PC-9 (cell line): Measurements from ENCODE around the gene PRICKLE4. TPM values are rescaled to one million over a fixed set of nuclear protein-coding genes. Genes with fewer than 3 reads are reported as not detected.

Source experiments
- BruUV-seq: library from RNA; stranded (reverse); fragments of 400-500 nt; replicated peaks from 2 replicates; lab custom pipeline; 2021; lab: Mats Ljungman, UMichigan
- CTCF ChIA-PET: fragments of 300-600 bp; sonication (Branson Sonifier 250); formaldehyde crosslinking; loops from one replicate; lab custom pipeline; 2022; ENCODE audit warnings: antibody characterized with exemption; lab: Charles Lee
- POLR2A ChIA-PET: fragments of 300-600 bp; sonication (Branson Sonifier 250); formaldehyde crosslinking; loops from one replicate; lab custom pipeline; 2022; ENCODE audit warnings: antibody characterized with exemption; ENCODE audit not compliant: unreplicated experiment; lab: Charles Lee
- DNase-seq, 2 experiments: peaks; one replicate each; pipeline versions ENCODE4 v3.0.0 to v3.0.0-alpha.2; 2015 to 2022; ENCODE audit warnings: mixed read lengths in 1 of 2
- H2AFZ ChIP-seq: fragments of 200-600 bp; sonication (generic); 2 replicates; pipeline ENCODE4 v1.8.1; 2017; ENCODE audit warnings: antibody characterized with exemption
- H3F3A ChIP-seq: fragments of 200-600 bp; sonication (generic); 2 replicates; pipeline ENCODE4 v1.8.1; 2017; ENCODE audit warnings: antibody characterized with exemption, mild to moderate bottlenecking, low read depth; ENCODE audit not compliant: insufficient read depth
- H3K27ac ChIP-seq: fragments of 200-600 bp; sonication (generic); 2 replicates; pipeline ENCODE4 v1.6.1; 2016; ENCODE audit warnings: mixed run types
- H3K27me3 ChIP-seq: fragments of 200-600 bp; sonication (generic); 2 replicates; pipeline ENCODE4 v1.6.1; 2016; ENCODE audit warnings: low read depth, mixed run types; ENCODE audit not compliant: insufficient read depth
- H3K36me3 ChIP-seq: fragments of 200-600 bp; sonication (generic); 2 replicates; pipeline ENCODE4 v1.6.1; 2016; ENCODE audit warnings: low read depth, mixed run types
- H3K4me1 ChIP-seq: fragments of 200-600 bp; sonication (generic); replicated peaks from 2 replicates; pipeline ENCODE4 v1.6.1; 2016; ENCODE audit warnings: mixed run types; ENCODE audit not compliant: insufficient read depth
- H3K4me2 ChIP-seq: fragments of 200-600 bp; sonication (generic); 2 replicates; pipeline ENCODE4 v1.6.1; 2017; ENCODE audit warnings: mixed run types
- H3K4me3 ChIP-seq: fragments of 200-600 bp; sonication (generic); 2 replicates; pipeline ENCODE4 v1.6.1; 2016; ENCODE audit warnings: mixed run types
- H3K79me2 ChIP-seq: fragments of 200-600 bp; sonication (generic); 2 replicates; pipeline ENCODE4 v1.6.1; 2017; ENCODE audit warnings: low read depth, mixed run types
- H3K9me2 ChIP-seq: fragments of 200-600 bp; sonication (generic); 2 replicates; pipeline ENCODE4 v1.8.1; 2017; ENCODE audit warnings: mild to moderate bottlenecking; ENCODE audit not compliant: insufficient read depth
- H3K9me3 ChIP-seq: fragments of 200-600 bp; sonication (generic); 2 replicates; pipeline ENCODE4 v1.8.1; 2016; ENCODE audit warnings: low read depth; ENCODE audit not compliant: insufficient read depth
- H4K20me1 ChIP-seq: fragments of 200-600 bp; sonication (generic); 2 replicates; pipeline ENCODE4 v1.8.1; 2017; ENCODE audit not compliant: insufficient read depth
- EZH2 ChIP-seq: fragments of 200-600 bp; sonication (generic); IDR thresholded peaks from 2 replicates; pipeline ENCODE4 v1.8.0; 2017; ENCODE audit warnings: antibody characterized with exemption, low read depth
- intact Hi-C: fragments of 100-400 bp; cut with micrococcal nuclease; formaldehyde crosslinking; loops from one replicate; pipeline ENCODE4 v1.10.0; 2022; ENCODE audit not compliant: unreplicated experiment
- total RNA-seq: library from RNA; stranded (reverse); gene quantifications from 2 replicates; pipeline ENCODE4 v1.2.3, GENCODE V29; 2021
- TF ChIP-seq, protein P1 (sequence below): fragments of 200-600 bp; sonication (generic); conservative IDR thresholded peaks from 2 replicates; pipeline ENCODE4 v1.6.1; 2017; ENCODE audit warnings: mixed run types, antibody characterized with exemption, mild to moderate bottlenecking, moderate library complexity

The PRICKLE4 gene
- total RNA-seq, 1 experiment from 2014 or later: 9.2 TPM

DNA sequence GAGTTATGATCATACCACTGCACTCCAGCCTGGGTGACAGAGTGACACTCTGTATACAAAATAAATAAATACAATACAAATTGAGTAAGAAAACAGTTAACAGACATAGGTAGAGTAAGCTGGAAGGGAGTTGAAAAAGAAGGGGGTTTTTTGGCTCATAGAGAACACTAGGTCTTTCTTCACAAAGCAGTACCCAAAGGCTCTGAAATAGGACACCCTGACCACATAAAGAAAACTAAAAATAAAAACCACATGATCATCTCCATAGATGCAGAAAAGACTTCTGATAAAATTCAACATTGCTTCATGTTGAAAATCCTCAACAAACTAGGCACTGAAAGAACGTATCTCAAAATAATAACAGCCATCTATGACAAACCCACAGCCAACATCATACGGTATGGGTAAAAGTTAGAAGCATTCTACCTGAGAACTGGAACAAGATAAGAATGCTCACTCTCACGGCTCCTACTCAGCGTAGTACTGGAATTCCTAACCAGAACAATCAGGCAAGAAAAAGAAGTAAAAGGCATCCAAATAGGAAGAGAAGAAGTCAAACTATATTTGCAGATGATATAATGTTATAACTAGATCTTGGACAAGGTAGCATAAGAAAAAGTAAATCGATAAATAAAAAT is 55.6 kb downstream of the PRICKLE4 start:
- no peaks in the 10 kb centered on the region for H3K4me1 ChIP-seq
- no peaks in the 10 kb centered on the region for H3K27me3 ChIP-seq
- no peak for DNase-seq
- no peak overlapping the region for H3K27ac ChIP-seq
- no peak overlapping the region for H2AFZ ChIP-seq
- POLR2A ChIA-PET: interaction anchor here (0.7 kb wide), 1 partner anchor 127 kb away, joined by 4 read pairs; no protein-coding TSS in a partner anchor
- BruUV-seq: no TSS peak
- H3F3A ChIP-seq: no peaks in the 10 kb centered on the region
- H3K36me3 ChIP-seq: no peaks in the 10 kb centered on the region
- H3K4me2 ChIP-seq: no peak overlapping the region
- H3K9me2 ChIP-seq: no peaks in the 10 kb centered on the region
- CTCF ChIA-PET: no interaction called here
- intact Hi-C loops: no loop called here
- TF ChIP-seq EZH2: no peak
- TF ChIP-seq, protein P1, sequence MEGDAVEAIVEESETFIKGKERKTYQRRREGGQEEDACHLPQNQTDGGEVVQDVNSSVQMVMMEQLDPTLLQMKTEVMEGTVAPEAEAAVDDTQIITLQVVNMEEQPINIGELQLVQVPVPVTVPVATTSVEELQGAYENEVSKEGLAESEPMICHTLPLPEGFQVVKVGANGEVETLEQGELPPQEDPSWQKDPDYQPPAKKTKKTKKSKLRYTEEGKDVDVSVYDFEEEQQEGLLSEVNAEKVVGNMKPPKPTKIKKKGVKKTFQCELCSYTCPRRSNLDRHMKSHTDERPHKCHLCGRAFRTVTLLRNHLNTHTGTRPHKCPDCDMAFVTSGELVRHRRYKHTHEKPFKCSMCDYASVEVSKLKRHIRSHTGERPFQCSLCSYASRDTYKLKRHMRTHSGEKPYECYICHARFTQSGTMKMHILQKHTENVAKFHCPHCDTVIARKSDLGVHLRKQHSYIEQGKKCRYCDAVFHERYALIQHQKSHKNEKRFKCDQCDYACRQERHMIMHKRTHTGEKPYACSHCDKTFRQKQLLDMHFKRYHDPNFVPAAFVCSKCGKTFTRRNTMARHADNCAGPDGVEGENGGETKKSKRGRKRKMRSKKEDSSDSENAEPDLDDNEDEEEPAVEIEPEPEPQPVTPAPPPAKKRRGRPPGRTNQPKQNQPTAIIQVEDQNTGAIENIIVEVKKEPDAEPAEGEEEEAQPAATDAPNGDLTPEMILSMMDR: no peak
- H3K9me3 ChIP-seq: no peaks in the 10 kb centered on the region
- no peaks in the 10 kb centered on the region for H3K79me2 ChIP-seq
- H4K20me1 ChIP-seq: no peaks in the 10 kb centered on the region; the same call in 1 of the 2 replicates
- no peak overlapping the region for H3K4me3 ChIP-seq

DNA sequence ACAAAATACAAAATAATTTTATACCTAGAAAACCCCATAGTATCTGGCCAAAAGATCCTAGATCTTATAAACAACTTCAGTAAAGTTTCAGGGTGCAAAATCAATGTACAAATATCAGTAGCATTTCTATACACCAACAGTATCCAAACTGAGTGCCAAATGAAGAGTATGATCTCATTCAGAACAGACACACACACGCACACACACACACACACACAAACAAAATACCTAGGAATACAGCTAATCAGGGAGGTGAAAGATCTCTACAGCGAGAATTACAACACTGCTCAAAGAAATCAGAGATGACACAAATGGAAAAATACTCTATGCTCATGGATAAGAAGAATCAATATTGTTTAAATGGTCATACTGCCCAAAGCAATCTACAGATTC is 56.1 kb downstream of the PRICKLE4 start:
- no TSS peak for BruUV-seq
- Histone ChIP-seq H3K79me2 (no peaks in the 10 kb centered on the region), H3F3A (no peaks in the 10 kb centered on the region), H3K4me2 (no peak overlapping the region), H3K9me2 (no peaks in the 10 kb centered on the region), H3K9me3 (no peaks in the 10 kb centered on the region), H3K4me1 (no peaks in the 10 kb centered on the region), H3K27ac (no peak overlapping the region), H3K36me3 (no peaks in the 10 kb centered on the region), H2AFZ (no peak overlapping the region), H3K27me3 (no peaks in the 10 kb centered on the region), H4K20me1 (no peaks in the 10 kb centered on the region; the same call in 1 of the 2 replicates), H3K4me3 (no peak overlapping the region)
- ChIA-PET CTCF (interaction anchor here (0.8 kb wide), 1 partner anchor 22 kb away, joined by 3 read pairs; no protein-coding TSS in a partner anchor), POLR2A (interaction anchor here (0.7 kb wide), 1 partner anchor 193 kb away, joined by 3 read pairs; no protein-coding TSS in a partner anchor)
- intact Hi-C loops: no loop called here
- no peak for TF ChIP-seq EZH2
- TF ChIP-seq, protein P1: no peak
- no peak for DNase-seq

Other genes with a start within 250 kb of the PRICKLE4 start
- gene FOXP4, start 234.4 kb upstream of the PRICKLE4 start, total RNA-seq: 26.0 and 29.4 TPM in 2 replicates
- gene MDFI, start 142.3 kb upstream of the PRICKLE4 start, total RNA-seq: 19.4 and 22.6 TPM in 2 replicates
- 7.3 and 8.6 TPM in 2 replicates for gene TFEB, start 45.2 kb upstream of the PRICKLE4 start, total RNA-seq
- not detected in 2 replicates for gene PGC, start 33.4 kb upstream of the PRICKLE4 start, total RNA-seq
- gene FRS3, start 882 bp upstream of the PRICKLE4 start, total RNA-seq: 4.5 and 10.4 TPM in 2 replicates
- 143 and 170 TPM in 2 replicates for gene TOMM6, start 6.9 kb downstream of the PRICKLE4 start, total RNA-seq
- 10.9 and 13.9 TPM in 2 replicates for gene USP49, start 114.6 kb downstream of the PRICKLE4 start, total RNA-seq
- gene MED20, start 140.4 kb downstream of the PRICKLE4 start, total RNA-seq: 45.8 and 61.8 TPM in 2 replicates
- 33.0 and 36.5 TPM in 2 replicates for gene BYSL, start 140.7 kb downstream of the PRICKLE4 start, total RNA-seq
- gene CCND3, start 161.0 kb downstream of the PRICKLE4 start, total RNA-seq: 70.5 and 75.1 TPM in 2 replicates